ENCODE results near the gene IGFN1. TPM values are rescaled to one million over a fixed set of nuclear protein-coding genes. Genes with fewer than 3 reads are reported as not detected.

Gene IGFN1
- total and polyA plus RNA-seq, 9 of the 15 experiments (the other 6 are each of a cell fraction or from before 2014, with no cell fraction given): 0.04 TPM; not detected in 8

DNA sequence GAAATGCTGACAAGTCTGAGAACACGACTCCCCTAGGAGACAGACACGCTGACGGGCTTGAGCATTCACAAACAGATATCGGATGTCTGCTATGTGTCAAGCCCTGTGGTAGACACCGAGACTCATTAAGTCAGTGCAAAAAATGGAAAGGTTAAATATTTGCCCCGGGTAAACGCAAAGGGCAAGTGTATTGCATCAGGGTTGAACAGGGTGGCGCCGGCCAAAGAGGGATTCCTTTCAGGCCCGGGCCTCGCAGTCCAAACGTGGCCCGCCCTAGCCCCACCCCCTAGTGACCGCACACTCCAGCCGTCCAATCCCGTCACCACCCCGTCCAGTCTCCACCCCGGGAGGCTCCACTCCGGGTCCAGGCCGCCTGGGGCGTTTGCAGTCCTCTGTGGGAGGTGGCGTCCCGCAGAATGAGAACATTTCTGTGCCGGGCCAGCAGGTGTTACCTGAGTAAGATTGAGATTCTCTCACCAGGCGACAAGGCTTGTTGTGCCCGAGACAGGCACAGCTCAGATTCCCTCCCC lies 20.0 kb upstream of the IGFN1 start (continued):
- TF ChIP-seq ELF1 (tag; IDR thresholded peaks at IDR 0.05) (no peak), ZFP30 (CRISPR knock-in tag; IDR thresholded peaks at IDR 0.05; ENCODE audit: borderline replicate concordance) (no peak), SAFB (IDR thresholded peaks at IDR 0.05; ENCODE audit: borderline replicate concordance, low read depth, low read length) (no peak), ARNT (IDR thresholded peaks at IDR 0.05) (no peak; a peak in 1 of 4 replicates), SMAD3 (CRISPR knock-in tag; conservative IDR thresholded peaks at IDR 0.05) (peak; percentile 63; the same call in 1 of the 2 replicates), ZNF134 (CRISPR knock-in tag; conservative IDR thresholded peaks at IDR 0.05) (0 out of 2 replicates have a peak, but pooled peaks have one; percentile 13), ZNF146 (CRISPR knock-in tag; IDR thresholded peaks at IDR 0.05; ENCODE audit: unreplicated experiment) (no peak), SP1 (CRISPR knock-in tag; IDR thresholded peaks at IDR 0.05) (peak; percentile 83), SREBF1 (IDR thresholded peaks at IDR 0.05; ENCODE audit: borderline replicate concordance, low read depth, low read length) (no peak), KLF6 (CRISPR knock-in tag; IDR thresholded peaks at IDR 0.05; ENCODE audit: borderline replicate concordance) (peak; percentile 72; the same call in 1 of the 2 replicates), POLR2AphosphoS5 (IDR thresholded peaks at IDR 0.05; ENCODE audit: control insufficient read depth, insufficient read depth, low read depth, low read length) (peak; percentile 34; the same call in 1 of the 2 replicates), ZNF764 (CRISPR knock-in tag; IDR thresholded peaks at IDR 0.05; ENCODE audit: low read depth) (no peak), SMAD4 (CRISPR knock-in tag; conservative IDR thresholded peaks at IDR 0.05) (peak; percentile 98), RB1 (IDR thresholded peaks at IDR 0.05; ENCODE audit: low read depth) (no peak), BCL6 (CRISPR knock-in tag; IDR thresholded peaks at IDR 0.05) (no peak), ATF1 (CRISPR knock-in tag; IDR thresholded peaks at IDR 0.05) (no peak), ATF1 (tag; IDR thresholded peaks at IDR 0.05) (peak; percentile 80), THRAP3 (IDR thresholded peaks at IDR 0.05; ENCODE audit: borderline replicate concordance) (no peak), MTA2 (IDR thresholded peaks at IDR 0.05; ENCODE audit: low read depth) (no peak), NCOA6 (IDR thresholded peaks at IDR 0.05) (no peak), DMBX1 (CRISPR knock-in tag; IDR thresholded peaks at IDR 0.05; ENCODE audit: borderline replicate concordance) (peak; percentile 85), U2AF2 (optimal IDR thresholded peaks at IDR 0.05; ENCODE audit: low read depth, low read length) (no peak), ZFX (CRISPR knock-in tag; IDR thresholded peaks at IDR 0.05) (peak; percentile 94), CSDE1 (IDR thresholded peaks at IDR 0.05) (no peak), KLF16 (IDR thresholded peaks at IDR 0.05) (no peak), NCOR1 (IDR thresholded peaks at IDR 0.05) (peak; percentile 35; the same call in 1 of the 2 replicates), MTA1 (IDR thresholded peaks at IDR 0.05; ENCODE audit: borderline replicate concordance) (no peak; the same call in 1 of the 2 replicates), HMGN3 (IDR thresholded peaks at IDR 0.05; ENCODE audit: borderline replicate concordance, extremely low read depth, insufficient read length, low read depth, low read length) (peak; percentile 61), TARDBP (IDR thresholded peaks at IDR 0.05) (peak; percentile 62; the same call in 1 of the 2 replicates)
- TF ChIP-seq, protein P1, sequence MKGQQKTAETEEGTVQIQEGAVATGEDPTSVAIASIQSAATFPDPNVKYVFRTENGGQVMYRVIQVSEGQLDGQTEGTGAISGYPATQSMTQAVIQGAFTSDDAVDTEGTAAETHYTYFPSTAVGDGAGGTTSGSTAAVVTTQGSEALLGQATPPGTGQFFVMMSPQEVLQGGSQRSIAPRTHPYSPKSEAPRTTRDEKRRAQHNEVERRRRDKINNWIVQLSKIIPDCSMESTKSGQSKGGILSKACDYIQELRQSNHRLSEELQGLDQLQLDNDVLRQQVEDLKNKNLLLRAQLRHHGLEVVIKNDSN (CRISPR knock-in tag; IDR thresholded peaks at IDR 0.05): no peak
- TF ChIP-seq, protein P2, sequence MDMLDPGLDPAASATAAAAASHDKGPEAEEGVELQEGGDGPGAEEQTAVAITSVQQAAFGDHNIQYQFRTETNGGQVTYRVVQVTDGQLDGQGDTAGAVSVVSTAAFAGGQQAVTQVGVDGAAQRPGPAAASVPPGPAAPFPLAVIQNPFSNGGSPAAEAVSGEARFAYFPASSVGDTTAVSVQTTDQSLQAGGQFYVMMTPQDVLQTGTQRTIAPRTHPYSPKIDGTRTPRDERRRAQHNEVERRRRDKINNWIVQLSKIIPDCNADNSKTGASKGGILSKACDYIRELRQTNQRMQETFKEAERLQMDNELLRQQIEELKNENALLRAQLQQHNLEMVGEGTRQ (CRISPR knock-in tag; IDR thresholded peaks at IDR 0.05): no peak

Data from K562 (cell line).